ENCODE results near the gene TLN1. TPM values are rescaled to one million over a fixed set of nuclear protein-coding genes. Genes with fewer than 3 reads are reported as not detected.

The TLN1 gene
- total and polyA plus RNA-seq, 2 experiments from 2014 or later = 21.5 to 120 TPM

DNA sequence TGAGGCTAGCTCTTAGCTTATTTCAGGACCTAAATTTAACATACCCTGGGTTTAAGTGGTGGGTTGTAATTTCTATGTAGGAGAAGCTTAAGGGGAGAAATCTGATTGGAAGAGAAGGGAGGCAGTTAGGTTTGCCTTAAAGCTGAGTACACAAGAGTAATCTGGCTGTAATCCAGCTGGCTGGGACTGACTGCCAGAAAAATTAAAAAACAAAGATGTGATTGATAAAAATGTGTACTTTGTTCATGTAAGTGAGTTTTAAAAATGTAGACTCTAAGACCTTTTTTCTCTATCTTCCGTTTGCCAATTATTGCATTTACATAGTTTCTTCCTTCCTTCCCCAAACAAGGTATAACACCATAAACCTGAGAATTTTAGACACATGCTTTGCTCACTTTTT is 39.5 kb upstream of the TLN1 start:
- DNase-seq (ENCODE audit: low spot score) = no peak
- Mint-ChIP-seq H3K9me3 (no peaks in the 10 kb centered on the region), H3K36me3 (ENCODE audit: low read depth) (no peaks in the 10 kb centered on the region), H3K4me3 (no peak overlapping the region), H3K4me1 (peaks cover 16% of the 10 kb centered on the region), H3K27me3 (ENCODE audit: insufficient read depth, low read depth, poor library complexity) (no peaks in the 10 kb centered on the region), H3K27ac (no peak overlapping the region)
- H3K4me3 ChIP-seq = no peak overlapping the region
- H3K36me3 ChIP-seq (ENCODE audit: insufficient read depth) = no peaks in the 10 kb centered on the region
- H3F3A ChIP-seq (replicated peaks; ENCODE audit: low read depth) = 0 out of 2 replicates have a peak, but pooled peaks cover 4% of the 10 kb centered on the region
- TF ChIP-seq POLR2AphosphoS5 (IDR thresholded peaks at IDR 0.05; ENCODE audit: low read depth) (no peak), ZNF114 (CRISPR knock-in tag; IDR thresholded peaks at IDR 0.05) (no peak), EZH2 (IDR thresholded peaks at IDR 0.05; ENCODE audit: low read depth, unreplicated experiment) (no peak), CREB1 (CRISPR knock-in tag; IDR thresholded peaks at IDR 0.05; ENCODE audit: low read depth) (no peak)
- TF ChIP-seq, protein P1, sequence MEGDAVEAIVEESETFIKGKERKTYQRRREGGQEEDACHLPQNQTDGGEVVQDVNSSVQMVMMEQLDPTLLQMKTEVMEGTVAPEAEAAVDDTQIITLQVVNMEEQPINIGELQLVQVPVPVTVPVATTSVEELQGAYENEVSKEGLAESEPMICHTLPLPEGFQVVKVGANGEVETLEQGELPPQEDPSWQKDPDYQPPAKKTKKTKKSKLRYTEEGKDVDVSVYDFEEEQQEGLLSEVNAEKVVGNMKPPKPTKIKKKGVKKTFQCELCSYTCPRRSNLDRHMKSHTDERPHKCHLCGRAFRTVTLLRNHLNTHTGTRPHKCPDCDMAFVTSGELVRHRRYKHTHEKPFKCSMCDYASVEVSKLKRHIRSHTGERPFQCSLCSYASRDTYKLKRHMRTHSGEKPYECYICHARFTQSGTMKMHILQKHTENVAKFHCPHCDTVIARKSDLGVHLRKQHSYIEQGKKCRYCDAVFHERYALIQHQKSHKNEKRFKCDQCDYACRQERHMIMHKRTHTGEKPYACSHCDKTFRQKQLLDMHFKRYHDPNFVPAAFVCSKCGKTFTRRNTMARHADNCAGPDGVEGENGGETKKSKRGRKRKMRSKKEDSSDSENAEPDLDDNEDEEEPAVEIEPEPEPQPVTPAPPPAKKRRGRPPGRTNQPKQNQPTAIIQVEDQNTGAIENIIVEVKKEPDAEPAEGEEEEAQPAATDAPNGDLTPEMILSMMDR (conservative IDR thresholded peaks at IDR 0.05; ENCODE audit: low read depth in 2 of 2) = no peak
- peaks cover 3% of the 10 kb centered on the region; the same call in 1 of the 2 replicates for H4K20me1 ChIP-seq (replicated peaks; ENCODE audit: insufficient read depth)
- H3K27ac ChIP-seq (ENCODE audit: low read depth) = no peak overlapping the region
- H2AFZ ChIP-seq = no peak overlapping the region
- no peaks in the 10 kb centered on the region for H3K27me3 ChIP-seq (ENCODE audit: insufficient read depth)
- no peak for ATAC-seq
- H3K79me2 ChIP-seq (replicated peaks; ENCODE audit: insufficient read depth) = peaks cover 4% of the 10 kb centered on the region; the same call in 1 of the 2 replicates
- no peaks in the 10 kb centered on the region for H3K9me2 ChIP-seq (ENCODE audit: insufficient read depth)
- no peak overlapping the region for H3K4me2 ChIP-seq
- H3K4me1 ChIP-seq (ENCODE audit: insufficient read depth) = peaks cover 16% of the 10 kb centered on the region

DNA sequence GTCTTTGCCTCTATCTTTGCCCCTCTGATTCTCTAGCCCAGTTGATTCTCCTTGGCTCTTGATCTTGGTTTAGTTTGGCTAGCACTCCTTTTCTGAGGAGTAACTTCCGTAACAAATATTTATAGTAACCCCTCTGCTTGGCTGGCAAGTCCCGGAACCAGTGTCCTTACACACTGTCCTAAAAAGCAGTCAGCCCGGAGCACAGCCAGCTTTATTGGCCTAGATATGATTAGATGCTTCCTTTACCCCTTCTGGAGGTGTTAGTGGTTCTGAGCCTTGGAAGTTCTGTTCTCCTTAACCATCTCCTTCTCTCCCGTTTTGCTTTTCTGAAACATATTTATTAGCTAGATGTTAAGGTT is 39.1 kb upstream of the TLN1 start:
- Histone ChIP-seq H3K4me3 (no peak overlapping the region), H3K36me3 (ENCODE audit: insufficient read depth) (no peaks in the 10 kb centered on the region), H3K9me2 (ENCODE audit: insufficient read depth) (no peaks in the 10 kb centered on the region), H3K4me2 (no peak overlapping the region), H3K79me2 (replicated peaks; ENCODE audit: insufficient read depth) (peaks cover 7% of the 10 kb centered on the region; the same call in 1 of the 2 replicates), H3K27me3 (ENCODE audit: insufficient read depth) (no peaks in the 10 kb centered on the region), H4K20me1 (replicated peaks; ENCODE audit: insufficient read depth) (peaks cover 3% of the 10 kb centered on the region; the same call in 1 of the 2 replicates), H2AFZ (no peak overlapping the region), H3K4me1 (ENCODE audit: insufficient read depth) (peaks cover 13% of the 10 kb centered on the region), H3K27ac (ENCODE audit: low read depth) (no peak overlapping the region), H3F3A (replicated peaks; ENCODE audit: low read depth) (0 out of 2 replicates have a peak, but pooled peaks cover 4% of the 10 kb centered on the region)
- ATAC-seq (no peak), DNase-seq (ENCODE audit: low spot score) (no peak)
- no peaks in the 10 kb centered on the region for H3K9me3 Mint-ChIP-seq
- no peaks in the 10 kb centered on the region for H3K36me3 Mint-ChIP-seq (ENCODE audit: low read depth)
- H3K27ac Mint-ChIP-seq = no peak overlapping the region
- no peaks in the 10 kb centered on the region for H3K27me3 Mint-ChIP-seq (ENCODE audit: insufficient read depth, low read depth, poor library complexity)
- peaks cover 14% of the 10 kb centered on the region for H3K4me1 Mint-ChIP-seq
- H3K4me3 Mint-ChIP-seq = no peak overlapping the region
- TF ChIP-seq EZH2phosphoT487 (IDR thresholded peaks at IDR 0.05; ENCODE audit: unreplicated experiment) (no peak), ETS1 (IDR thresholded peaks at IDR 0.05) (no peak), JUNB (IDR thresholded peaks at IDR 0.05; ENCODE audit: unreplicated experiment) (no peak), STAT1 (IDR thresholded peaks at IDR 0.05; ENCODE audit: unreplicated experiment) (no peak), ZNF114 (CRISPR knock-in tag; IDR thresholded peaks at IDR 0.05) (no peak)
- TF ChIP-seq, protein P2, sequence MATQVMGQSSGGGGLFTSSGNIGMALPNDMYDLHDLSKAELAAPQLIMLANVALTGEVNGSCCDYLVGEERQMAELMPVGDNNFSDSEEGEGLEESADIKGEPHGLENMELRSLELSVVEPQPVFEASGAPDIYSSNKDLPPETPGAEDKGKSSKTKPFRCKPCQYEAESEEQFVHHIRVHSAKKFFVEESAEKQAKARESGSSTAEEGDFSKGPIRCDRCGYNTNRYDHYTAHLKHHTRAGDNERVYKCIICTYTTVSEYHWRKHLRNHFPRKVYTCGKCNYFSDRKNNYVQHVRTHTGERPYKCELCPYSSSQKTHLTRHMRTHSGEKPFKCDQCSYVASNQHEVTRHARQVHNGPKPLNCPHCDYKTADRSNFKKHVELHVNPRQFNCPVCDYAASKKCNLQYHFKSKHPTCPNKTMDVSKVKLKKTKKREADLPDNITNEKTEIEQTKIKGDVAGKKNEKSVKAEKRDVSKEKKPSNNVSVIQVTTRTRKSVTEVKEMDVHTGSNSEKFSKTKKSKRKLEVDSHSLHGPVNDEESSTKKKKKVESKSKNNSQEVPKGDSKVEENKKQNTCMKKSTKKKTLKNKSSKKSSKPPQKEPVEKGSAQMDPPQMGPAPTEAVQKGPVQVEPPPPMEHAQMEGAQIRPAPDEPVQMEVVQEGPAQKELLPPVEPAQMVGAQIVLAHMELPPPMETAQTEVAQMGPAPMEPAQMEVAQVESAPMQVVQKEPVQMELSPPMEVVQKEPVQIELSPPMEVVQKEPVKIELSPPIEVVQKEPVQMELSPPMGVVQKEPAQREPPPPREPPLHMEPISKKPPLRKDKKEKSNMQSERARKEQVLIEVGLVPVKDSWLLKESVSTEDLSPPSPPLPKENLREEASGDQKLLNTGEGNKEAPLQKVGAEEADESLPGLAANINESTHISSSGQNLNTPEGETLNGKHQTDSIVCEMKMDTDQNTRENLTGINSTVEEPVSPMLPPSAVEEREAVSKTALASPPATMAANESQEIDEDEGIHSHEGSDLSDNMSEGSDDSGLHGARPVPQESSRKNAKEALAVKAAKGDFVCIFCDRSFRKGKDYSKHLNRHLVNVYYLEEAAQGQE (IDR thresholded peaks at IDR 0.05; ENCODE audit: unreplicated experiment) = no peak
- TF ChIP-seq, protein P1 (conservative IDR thresholded peaks at IDR 0.05; ENCODE audit: low read depth in 2 of 2) = no peak
